GM18951 (cell line): ENCODE results near the gene ZDBF2.
"Not testable (repeated sequence)": the region's sequence is repeated elsewhere in the genome, so short reads cannot be mapped to it uniquely, and the experiment has no call there.

Experiments used
- POLR2A ChIP-seq: IDR thresholded peaks from 4 replicates; pipeline ENCODE4 v1.6.1; 2011; ENCODE audit warnings: mild to moderate bottlenecking; ENCODE audit not compliant: insufficient read length, insufficient read depth; ENCODE audit errors: extremely low read depth
- in situ Hi-C: fragments of 300-500 bp; cut with MboI; formaldehyde crosslinking; loops from one replicate; pipeline ENCODE4 v1.12.0; 2022; ENCODE audit warnings: low sequenced_read_pairs, mixed read lengths, inconsistent platforms; ENCODE audit not compliant: unreplicated experiment

The ZDBF2 gene

DNA sequence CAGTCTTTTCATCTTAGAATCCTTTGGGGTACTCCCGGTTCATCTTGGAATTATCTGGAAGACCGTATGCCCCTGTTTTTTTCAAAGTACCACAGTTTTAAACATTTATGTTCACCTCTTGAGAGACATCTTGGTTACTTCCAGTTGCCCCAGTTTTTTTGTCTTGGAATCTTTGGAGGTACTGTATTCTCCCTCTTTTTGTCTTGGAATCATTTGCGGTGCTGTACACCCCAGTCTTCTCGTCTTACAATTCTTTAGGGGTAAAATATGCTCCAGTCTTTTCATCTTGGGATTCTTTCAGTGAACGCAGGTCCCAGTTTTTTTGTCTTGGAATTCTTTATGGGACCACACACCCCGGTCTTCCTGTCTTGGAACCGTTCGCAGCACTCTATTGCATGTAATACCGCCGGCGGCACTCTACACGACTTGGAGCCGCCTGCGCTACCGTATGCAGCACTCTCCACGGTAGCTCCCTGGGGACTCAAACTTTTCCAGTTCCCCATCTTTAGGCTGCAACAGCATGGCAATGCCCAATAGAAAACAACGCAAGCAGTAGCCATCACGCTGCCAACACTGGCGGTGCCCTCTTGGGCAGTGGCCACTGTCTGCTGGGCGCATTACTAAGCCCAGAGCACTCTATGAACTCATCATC lies 21.2 kb upstream of the ZDBF2 start:
- in situ Hi-C loops: no loop called here
- no peak for TF ChIP-seq POLR2A

DNA sequence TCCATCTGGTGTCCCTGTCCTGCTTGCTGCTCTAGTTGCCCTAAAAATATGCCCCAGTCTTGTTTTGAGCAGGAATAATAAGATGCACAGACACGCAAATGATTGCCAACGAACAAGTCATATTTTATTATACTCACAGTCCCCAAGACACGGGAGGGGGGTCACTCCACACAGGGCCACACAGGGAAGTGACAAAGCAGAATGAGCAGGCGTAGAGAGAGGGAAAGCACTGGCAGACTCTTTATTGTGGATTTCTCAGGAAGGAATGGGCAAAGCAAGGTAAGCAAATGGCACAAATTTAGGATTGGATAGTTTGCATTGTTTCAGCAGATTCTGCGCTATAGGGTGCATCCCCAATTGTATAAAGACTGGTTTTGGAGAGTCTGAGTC lies 20.7 kb upstream of the ZDBF2 start:
- no peak for TF ChIP-seq POLR2A
- in situ Hi-C loops: no loop called here

DNA sequence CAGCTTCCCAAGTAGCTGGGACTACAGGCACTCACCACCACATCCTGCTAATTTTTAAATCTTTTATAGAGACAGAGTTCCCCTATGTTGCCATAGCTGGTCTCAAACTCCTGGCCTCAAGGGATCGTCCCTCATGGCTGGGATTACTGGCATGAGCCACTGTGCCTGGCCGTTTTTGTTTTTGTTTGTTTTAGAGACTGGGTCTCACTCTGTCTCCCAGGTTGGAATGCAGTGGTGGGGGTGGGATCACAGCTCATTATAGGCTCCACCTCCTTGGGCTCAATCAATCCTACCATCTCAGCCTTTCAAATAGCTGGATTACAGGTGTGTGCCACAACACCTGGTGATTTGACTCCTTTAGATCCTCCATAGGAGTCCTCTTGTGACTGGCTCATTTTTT lies 19.5 kb upstream of the ZDBF2 start:
- in situ Hi-C loops: no loop called here
- no peak for TF ChIP-seq POLR2A

DNA sequence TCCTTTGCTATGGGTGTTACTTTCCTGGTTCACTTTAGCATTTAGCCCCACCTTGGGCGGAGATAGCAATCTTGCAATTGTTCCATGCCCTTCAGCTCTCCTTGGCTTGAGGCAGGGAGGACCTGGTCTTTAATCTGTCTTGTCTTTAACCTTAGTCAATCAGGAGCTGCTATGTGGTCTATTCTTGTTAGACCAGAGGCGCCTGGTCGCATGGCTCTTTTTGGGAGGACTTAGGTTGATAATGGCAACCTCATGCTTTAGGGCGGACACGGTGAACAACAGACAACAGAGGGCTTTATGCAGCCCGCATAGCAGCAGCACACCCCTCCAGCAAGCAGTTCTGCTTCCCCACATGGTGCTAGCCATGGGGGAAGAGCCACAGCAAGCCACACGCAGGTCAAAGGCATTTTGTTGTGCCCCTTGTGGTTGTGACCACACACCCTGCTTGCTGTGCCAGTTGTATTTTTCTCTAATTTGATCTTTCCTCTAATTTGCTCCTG lies 17.7 kb upstream of the ZDBF2 start:
- TF ChIP-seq POLR2A: no peak
- in situ Hi-C loops: no loop called here

DNA sequence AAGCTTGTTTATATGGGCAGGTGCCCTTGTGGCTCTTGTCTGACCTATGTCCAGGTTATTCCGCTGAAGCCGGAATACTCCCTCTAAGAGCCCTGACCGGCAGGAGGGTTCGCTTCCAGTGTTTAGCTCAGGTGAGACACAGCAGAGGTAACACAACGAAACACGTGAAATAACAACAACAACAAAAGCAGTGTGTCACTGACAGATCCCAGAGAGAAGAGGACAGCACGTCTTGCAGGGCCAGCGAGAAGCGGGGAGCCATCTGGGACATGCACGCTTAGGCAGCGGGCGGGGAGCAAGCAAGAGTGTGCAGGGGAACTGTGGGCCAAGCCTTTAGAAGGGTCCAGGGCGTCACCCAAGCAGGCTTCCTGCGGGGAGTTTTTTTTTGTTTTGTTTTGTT lies 17.1 kb upstream of the ZDBF2 start:
- in situ Hi-C loops: no loop called here
- no peak for TF ChIP-seq POLR2A

DNA sequence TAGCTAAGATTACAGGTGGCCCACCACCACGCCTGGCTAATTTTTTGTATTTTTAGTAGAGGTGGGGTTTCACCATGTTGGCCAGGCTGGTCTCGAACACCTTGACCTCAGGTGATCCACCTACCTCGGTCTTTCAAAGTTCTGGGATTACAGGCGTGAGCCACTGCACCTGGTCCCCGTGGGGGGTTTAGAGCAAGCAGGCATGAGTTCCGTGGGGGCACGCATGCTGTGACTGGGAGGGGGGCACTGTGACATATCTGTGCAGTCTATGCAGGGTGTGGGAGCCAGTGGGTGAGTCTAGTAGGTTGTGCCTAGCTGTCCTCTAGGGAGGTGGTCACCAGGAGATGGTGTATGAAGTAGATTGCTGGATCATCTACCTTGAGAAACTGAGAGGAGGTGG lies 16.6 kb upstream of the ZDBF2 start:
- in situ Hi-C loops: no loop called here
- TF ChIP-seq POLR2A: no peak

DNA sequence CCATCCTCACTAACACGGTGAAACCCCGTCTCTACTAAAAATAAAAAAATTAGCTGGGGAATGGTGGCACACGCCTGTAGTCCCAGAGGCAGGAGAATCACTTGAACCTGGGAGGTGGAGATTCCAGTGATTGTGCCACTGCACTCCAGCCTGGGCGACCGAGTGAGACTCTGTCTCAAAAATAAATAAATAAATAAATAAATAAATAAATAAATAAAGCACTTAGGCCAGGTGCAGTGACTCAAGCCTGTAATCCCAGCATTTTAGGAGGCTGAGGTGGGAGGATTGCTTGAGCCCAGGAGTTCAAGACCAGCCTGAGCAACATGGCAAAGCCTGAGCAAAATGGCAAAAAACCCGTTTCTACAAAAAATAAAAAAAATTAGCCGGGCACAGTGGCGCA lies 15.8 kb upstream of the ZDBF2 start:
- in situ Hi-C loops: not testable (repeated sequence)

DNA sequence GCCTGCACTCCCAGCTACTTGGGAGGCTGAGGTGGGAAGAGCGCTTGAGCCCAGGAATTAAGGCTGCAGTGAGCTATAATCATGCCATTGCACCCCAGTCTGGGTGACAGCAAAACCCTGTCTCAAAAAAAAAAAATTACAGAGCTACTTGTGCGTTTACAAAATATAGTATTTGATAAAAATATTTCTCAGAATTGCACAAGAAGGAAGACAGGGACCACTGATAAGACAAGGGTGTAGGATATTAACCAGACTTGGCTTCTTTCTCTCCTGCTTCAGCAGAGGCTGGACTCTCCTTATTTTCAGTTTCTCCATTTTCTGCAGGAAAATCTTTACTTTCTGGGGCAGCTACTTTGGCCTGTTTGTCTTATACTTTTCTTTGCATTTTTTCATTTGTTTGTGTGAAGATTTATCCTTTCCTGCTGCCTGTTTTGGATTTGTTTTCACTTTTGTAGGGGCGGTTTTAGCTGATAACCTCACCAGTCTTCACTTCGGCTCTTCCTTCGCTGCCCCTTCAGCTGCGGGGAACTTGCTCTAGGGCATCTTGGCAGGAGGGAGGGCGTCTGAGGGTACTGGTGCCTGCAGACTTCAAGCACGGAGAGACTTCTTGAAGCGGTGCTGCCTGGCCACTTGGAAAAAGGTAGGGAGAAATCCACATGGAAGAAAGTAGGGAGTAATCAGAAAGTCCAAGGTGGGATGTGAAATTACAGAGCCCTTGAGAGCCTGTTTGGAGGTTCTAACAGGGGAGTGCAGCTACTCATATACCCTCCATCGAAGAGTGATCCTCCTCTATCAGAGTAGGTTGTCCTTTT lies 14.9 kb upstream of the ZDBF2 start:
- no peak for TF ChIP-seq POLR2A
- in situ Hi-C loops: no loop called here

DNA sequence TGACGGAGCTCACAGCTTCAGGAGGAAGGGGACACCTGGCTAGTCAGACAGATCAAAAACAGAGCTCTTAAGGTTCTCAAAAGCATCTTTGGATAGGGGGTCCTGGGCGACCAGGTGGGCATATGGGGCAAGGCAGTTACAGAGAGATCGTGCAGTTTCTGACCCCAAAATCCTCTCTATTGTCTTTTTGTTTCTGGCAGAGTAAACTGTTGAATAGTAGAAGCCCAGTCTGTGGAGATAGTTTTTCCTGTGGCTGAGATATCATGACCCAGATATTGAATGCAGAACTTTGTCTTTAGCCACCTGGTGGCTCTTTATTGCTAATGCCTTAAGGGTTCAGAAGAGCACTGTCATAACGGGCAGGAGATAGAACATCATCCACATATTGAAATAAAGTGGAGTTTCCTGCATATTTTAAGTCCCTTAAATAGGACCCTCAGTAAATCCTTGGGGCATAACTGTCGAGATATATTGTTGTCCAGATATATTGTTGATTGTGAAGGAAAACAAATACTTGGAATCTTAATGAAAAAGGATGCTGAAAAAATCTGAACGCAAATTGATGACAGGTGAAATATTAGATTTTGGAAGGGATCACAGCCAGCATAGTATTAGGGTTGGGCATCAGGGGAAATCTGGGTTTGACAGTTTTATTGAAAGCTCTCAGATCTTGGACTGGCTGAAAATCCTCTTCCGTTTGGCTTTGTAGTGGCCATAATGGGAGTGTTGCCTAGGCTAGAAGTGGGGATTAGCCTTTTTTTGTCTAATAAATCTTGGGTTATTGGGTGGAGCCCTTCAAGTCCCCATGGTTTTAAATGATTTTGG lies 14.1 kb upstream of the ZDBF2 start:
- in situ Hi-C loops: no loop called here
- TF ChIP-seq POLR2A: no peak

DNA sequence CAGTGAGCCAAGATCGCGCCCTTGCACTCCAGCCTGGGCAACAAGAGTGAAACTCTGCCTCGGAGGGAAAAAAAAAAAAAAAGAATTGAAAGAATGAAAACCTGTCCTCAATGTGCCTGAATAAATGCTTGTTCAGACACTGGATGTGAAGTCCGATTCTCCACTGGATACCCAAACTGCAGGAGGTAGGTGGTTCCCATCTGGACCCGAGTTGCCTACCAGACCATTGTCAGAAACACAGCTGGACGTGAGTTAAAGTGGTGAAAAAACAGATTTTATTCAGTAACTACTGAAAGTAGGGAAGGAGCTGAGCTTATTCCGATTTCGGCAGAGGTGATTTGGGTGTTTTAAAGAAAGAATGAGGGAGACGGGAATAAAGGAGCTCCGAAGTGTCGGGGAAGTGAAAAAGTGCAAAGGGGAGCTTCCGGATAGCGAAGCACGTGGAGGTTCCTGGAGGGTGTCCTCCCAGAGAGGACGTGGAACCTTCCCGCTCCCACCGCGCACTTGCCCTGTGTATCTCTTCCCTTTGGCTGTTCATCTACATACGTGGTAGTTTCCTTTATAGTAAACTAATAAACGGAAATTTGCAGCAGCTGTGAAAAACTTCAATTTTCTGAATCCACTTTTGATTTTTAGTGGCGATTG lies 10.4 kb upstream of the ZDBF2 start:
- TF ChIP-seq POLR2A: no peak
- in situ Hi-C loops: no loop called here

DNA sequence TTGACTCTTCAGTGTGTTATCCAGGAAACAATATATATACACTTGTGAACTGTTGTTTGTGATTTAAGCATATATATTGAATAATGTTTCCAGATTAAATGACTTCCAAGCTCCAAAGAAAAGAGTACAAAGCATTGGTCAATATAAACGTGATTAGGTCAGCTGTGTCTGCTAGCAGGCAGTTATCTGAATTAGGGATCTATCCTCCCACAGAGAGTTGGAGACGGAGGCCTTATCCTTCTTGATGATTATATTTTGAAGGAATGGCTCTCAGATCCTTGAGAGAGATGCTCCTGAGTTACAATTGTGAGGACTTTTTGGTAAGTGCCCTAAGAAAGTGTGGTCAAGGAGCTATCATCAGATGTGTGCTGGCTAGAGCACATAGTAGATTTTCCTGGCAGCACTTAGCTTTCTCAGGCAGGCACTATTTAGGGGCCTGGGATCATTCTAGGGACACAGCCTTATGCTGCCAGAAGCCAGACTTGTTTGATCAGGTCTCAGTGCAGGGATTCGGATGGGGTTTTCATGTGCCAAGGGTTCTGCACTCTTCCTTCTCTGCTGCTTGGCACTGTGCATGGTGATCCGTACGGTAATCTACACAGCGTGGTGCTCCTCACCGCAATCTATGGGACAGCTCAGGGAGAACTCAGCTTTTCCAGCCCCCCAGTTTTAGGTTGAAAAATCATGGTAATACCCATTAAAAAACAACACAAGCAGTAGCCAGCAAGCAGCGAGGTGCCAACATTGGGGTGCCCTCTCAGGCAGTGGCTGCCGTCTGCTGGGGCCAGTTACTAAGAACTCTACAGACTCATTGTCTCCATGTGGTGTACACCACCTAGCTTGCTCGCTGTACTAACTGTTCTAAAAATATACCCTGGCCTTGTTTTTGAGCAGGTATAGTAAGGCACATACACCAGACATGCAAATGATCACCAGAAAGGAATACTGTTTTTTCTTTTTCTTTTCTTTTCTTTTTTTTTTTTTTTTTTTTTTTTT lies 8.0 kb upstream of the ZDBF2 start:
- in situ Hi-C loops: no loop called here
- no peak for TF ChIP-seq POLR2A

DNA sequence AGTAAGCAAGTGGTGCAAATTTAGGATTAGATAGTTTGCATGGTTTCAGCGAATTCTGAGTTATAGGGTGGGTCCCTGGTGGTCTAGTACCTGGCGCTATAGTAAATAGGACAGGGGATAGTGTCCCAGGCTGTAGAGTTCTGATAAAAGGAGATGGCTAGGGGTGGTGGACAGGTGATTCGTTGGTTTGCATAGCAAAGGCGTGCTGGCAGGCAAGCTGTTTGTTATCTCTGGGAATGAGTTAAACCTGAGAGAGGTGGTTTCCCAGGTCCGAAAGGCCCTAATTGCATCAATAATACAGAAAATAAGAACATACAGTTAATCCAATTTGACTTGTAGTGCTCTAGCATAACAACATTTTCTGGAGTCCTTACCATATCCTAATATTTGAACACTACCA lies 6.9 kb upstream of the ZDBF2 start:
- in situ Hi-C loops: no loop called here
- TF ChIP-seq POLR2A: no peak
